Measurements from ENCODE around the gene WNK2.

The WNK2 gene

GRCh38 chr9:93245437-93245970, 61.6 kb downstream of the WNK2 start:
- H3K36me3 ChIP-seq (ENCODE audit: control insufficient read depth in 1 of 2, insufficient read depth in 2 of 2, low read depth in 1 of 2, low read length in 2 of 2), result no peaks in the 10 kb centered on the region
- H2AK5ac ChIP-seq (ENCODE audit: low read length, severe bottlenecking), result no peak overlapping the region
- H2BK120ac ChIP-seq (ENCODE audit: low read depth, low read length), result no peak overlapping the region
- H3K4me1 ChIP-seq (ENCODE audit: control insufficient read depth, insufficient read depth, low read depth, low read length), result peaks cover 3% of the 10 kb centered on the region
- no peak overlapping the region for H3K27ac ChIP-seq (ENCODE audit: low read length, poor library complexity, severe bottlenecking)
- H4K91ac ChIP-seq (ENCODE audit: low read length), result no peak overlapping the region
- H2BK15ac ChIP-seq (ENCODE audit: low read depth, poor library complexity, severe bottlenecking), result no peak overlapping the region
- no peak overlapping the region for H2BK5ac ChIP-seq (ENCODE audit: low read depth, low read length, poor library complexity, severe bottlenecking)
- no peak overlapping the region for H4K8ac ChIP-seq (ENCODE audit: low read length)
- no peak overlapping the region for H3K4me3 ChIP-seq (ENCODE audit: insufficient read depth in 1 of 2, low read depth in 1 of 2, low read length in 2 of 2)
- H3K4ac ChIP-seq (ENCODE audit: low read depth in 1 of 2, low read length in 2 of 2), result no peak overlapping the region
- peaks cover 9 to 14% of the 10 kb centered on the region in 2 experiments for H3K27me3 ChIP-seq (ENCODE audit: control insufficient read depth in 1 of 2, insufficient read depth in 1 of 2, low read length in 2 of 2)
- no peaks in the 10 kb centered on the region for H3K79me1 ChIP-seq (replicated peaks; ENCODE audit: low read length, poor library complexity, severe bottlenecking)
- DNase-seq, result no peak
- no peaks in the 10 kb centered on the region for H3K9me3 ChIP-seq (ENCODE audit: control insufficient read depth, low read length)
- no peak overlapping the region for H3K4me2 ChIP-seq (ENCODE audit: low read length, poor library complexity, severe bottlenecking)
- no peak overlapping the region for H3K23ac ChIP-seq (ENCODE audit: low read length in 2 of 2)
- 88% methylated on average over 5 of the region's 5 CpGs for WGBS
- H3K18ac ChIP-seq (ENCODE audit: low read depth in 1 of 2, low read length in 2 of 2), result no peak overlapping the region
- no peak overlapping the region for H3K14ac ChIP-seq (ENCODE audit: low read length in 2 of 2)
- no peak overlapping the region for H2AFZ ChIP-seq (ENCODE audit: low read depth, low read length)
- no peak overlapping the region for H3K9ac ChIP-seq (ENCODE audit: low read length)
- no peak overlapping the region for H2BK12ac ChIP-seq (ENCODE audit: low read length in 2 of 2)

- no peak overlapping the region for H2BK15ac ChIP-seq (ENCODE audit: low read depth, poor library complexity, severe bottlenecking)
- no peak overlapping the region for H3K23ac ChIP-seq (ENCODE audit: low read length in 2 of 2)
- no peak overlapping the region for H3K4me2 ChIP-seq (ENCODE audit: low read length, poor library complexity, severe bottlenecking)
- no peak overlapping the region for H3K27ac ChIP-seq (ENCODE audit: low read length, poor library complexity, severe bottlenecking)
- no peak overlapping the region for H4K91ac ChIP-seq (ENCODE audit: low read length)
- no peaks in the 10 kb centered on the region for H3K79me1 ChIP-seq (replicated peaks; ENCODE audit: low read length, poor library complexity, severe bottlenecking)
- H2BK120ac ChIP-seq (ENCODE audit: low read depth, low read length), result no peak overlapping the region
- H3K18ac ChIP-seq (ENCODE audit: low read depth in 1 of 2, low read length in 2 of 2), result no peak overlapping the region
- peaks cover 9 to 14% of the 10 kb centered on the region in 2 experiments for H3K27me3 ChIP-seq (ENCODE audit: control insufficient read depth in 1 of 2, insufficient read depth in 1 of 2, low read length in 2 of 2)
- H3K9me3 ChIP-seq (ENCODE audit: control insufficient read depth, low read length), result no peaks in the 10 kb centered on the region
- no peak for DNase-seq
- peaks cover 3% of the 10 kb centered on the region for H3K4me1 ChIP-seq (ENCODE audit: control insufficient read depth, insufficient read depth, low read depth, low read length)
- H2AK5ac ChIP-seq (ENCODE audit: low read length, severe bottlenecking), result no peak overlapping the region
- H3K14ac ChIP-seq (ENCODE audit: low read length in 2 of 2), result no peak overlapping the region
- no peak overlapping the region for H3K4me3 ChIP-seq (ENCODE audit: insufficient read depth in 1 of 2, low read depth in 1 of 2, low read length in 2 of 2)
- no peak overlapping the region for H4K8ac ChIP-seq (ENCODE audit: low read length)
- no peaks in the 10 kb centered on the region for H3K36me3 ChIP-seq (ENCODE audit: control insufficient read depth in 1 of 2, insufficient read depth in 2 of 2, low read depth in 1 of 2, low read length in 2 of 2)
- H2BK5ac ChIP-seq (ENCODE audit: low read depth, low read length, poor library complexity, severe bottlenecking), result no peak overlapping the region
- H3K4ac ChIP-seq (ENCODE audit: low read depth in 1 of 2, low read length in 2 of 2), result no peak overlapping the region
- H2AFZ ChIP-seq (ENCODE audit: low read depth, low read length), result no peak overlapping the region
- 85% methylated on average over 14 of the region's 14 CpGs for WGBS
- no peak overlapping the region for H2BK12ac ChIP-seq (ENCODE audit: low read length in 2 of 2)
- H3K9ac ChIP-seq (ENCODE audit: low read length), result no peak overlapping the region
Measured at GRCh38 chr9:93246111-93246510, 62.2 kb downstream of the WNK2 start.

- Histone ChIP-seq H3K79me1 (replicated peaks; ENCODE audit: low read length, poor library complexity, severe bottlenecking) (no peaks in the 10 kb centered on the region), H3K27ac (ENCODE audit: low read length, poor library complexity, severe bottlenecking) (no peak overlapping the region), H2AFZ (ENCODE audit: low read depth, low read length) (no peak overlapping the region), H4K91ac (ENCODE audit: low read length) (no peak overlapping the region), H3K4me2 (ENCODE audit: low read length, poor library complexity, severe bottlenecking) (no peak overlapping the region), H3K4me3 (ENCODE audit: insufficient read depth in 1 of 2, low read depth in 1 of 2, low read length in 2 of 2) (no peak overlapping the region), H2BK15ac (ENCODE audit: low read depth, poor library complexity, severe bottlenecking) (no peak overlapping the region), H3K9ac (ENCODE audit: low read length) (no peak overlapping the region), H3K9me3 (ENCODE audit: control insufficient read depth, low read length) (no peaks in the 10 kb centered on the region), H2BK12ac (ENCODE audit: low read length in 2 of 2) (no peak overlapping the region), H3K4me1 (ENCODE audit: control insufficient read depth, insufficient read depth, low read depth, low read length) (peaks cover 3% of the 10 kb centered on the region), H3K4ac (ENCODE audit: low read depth in 1 of 2, low read length in 2 of 2) (no peak overlapping the region), H3K18ac (ENCODE audit: low read depth in 1 of 2, low read length in 2 of 2) (no peak overlapping the region), H2BK120ac (ENCODE audit: low read depth, low read length) (no peak overlapping the region), H2AK5ac (ENCODE audit: low read length, severe bottlenecking) (no peak overlapping the region), H4K8ac (ENCODE audit: low read length) (peak overlapping the region; percentile 42), H3K36me3 (ENCODE audit: control insufficient read depth in 1 of 2, insufficient read depth in 2 of 2, low read depth in 1 of 2, low read length in 2 of 2) (no peaks in the 10 kb centered on the region), H2BK5ac (ENCODE audit: low read depth, low read length, poor library complexity, severe bottlenecking) (no peak overlapping the region), H3K23ac (ENCODE audit: low read length in 2 of 2) (no peak overlapping the region), H3K27me3 (ENCODE audit: control insufficient read depth in 1 of 2, insufficient read depth in 1 of 2, low read length in 2 of 2) (peaks cover 9 to 12% of the 10 kb centered on the region in 2 experiments), H3K14ac (ENCODE audit: low read length in 2 of 2) (no peak overlapping the region)
- 88% methylated on average over 7 of the region's 7 CpGs for WGBS
- no peak for DNase-seq
Measured at GRCh38 chr9:93246526-93246925, 62.6 kb downstream of the WNK2 start.

GRCh38 chr9:93247099-93247865, 63.3 kb downstream of the WNK2 start:
- no peak overlapping the region for H4K91ac ChIP-seq (ENCODE audit: low read length)
- H3K9ac ChIP-seq (ENCODE audit: low read length), result no peak overlapping the region
- H4K8ac ChIP-seq (ENCODE audit: low read length), result no peak overlapping the region
- H2BK5ac ChIP-seq (ENCODE audit: low read depth, low read length, poor library complexity, severe bottlenecking), result no peak overlapping the region
- no peak overlapping the region for H3K4me3 ChIP-seq (ENCODE audit: insufficient read depth in 1 of 2, low read depth in 1 of 2, low read length in 2 of 2)
- no peaks in the 10 kb centered on the region for H3K36me3 ChIP-seq (ENCODE audit: control insufficient read depth in 1 of 2, insufficient read depth in 2 of 2, low read depth in 1 of 2, low read length in 2 of 2)
- no peak overlapping the region for H3K27ac ChIP-seq (ENCODE audit: low read length, poor library complexity, severe bottlenecking)
- no peaks in the 10 kb centered on the region for H3K79me1 ChIP-seq (replicated peaks; ENCODE audit: low read length, poor library complexity, severe bottlenecking)
- H3K4me1 ChIP-seq (ENCODE audit: control insufficient read depth, insufficient read depth, low read depth, low read length), result no peaks in the 10 kb centered on the region
- WGBS, result 92% methylated on average over 36 of the region's 36 CpGs
- H3K23ac ChIP-seq (ENCODE audit: low read length in 2 of 2), result no peak overlapping the region
- H2AK5ac ChIP-seq (ENCODE audit: low read length, severe bottlenecking), result no peak overlapping the region
- H2BK12ac ChIP-seq (ENCODE audit: low read length in 2 of 2), result no peak overlapping the region
- no peak for DNase-seq
- no peak overlapping the region for H3K18ac ChIP-seq (ENCODE audit: low read depth in 1 of 2, low read length in 2 of 2)
- no peak overlapping the region for H3K4me2 ChIP-seq (ENCODE audit: low read length, poor library complexity, severe bottlenecking)
- H3K9me3 ChIP-seq (ENCODE audit: control insufficient read depth, low read length), result no peaks in the 10 kb centered on the region
- peaks cover 6 to 9% of the 10 kb centered on the region in 2 experiments for H3K27me3 ChIP-seq (ENCODE audit: control insufficient read depth in 1 of 2, insufficient read depth in 1 of 2, low read length in 2 of 2)
- H2AFZ ChIP-seq (ENCODE audit: low read depth, low read length), result no peak overlapping the region
- no peak overlapping the region for H2BK15ac ChIP-seq (ENCODE audit: low read depth, poor library complexity, severe bottlenecking)
- H3K14ac ChIP-seq (ENCODE audit: low read length in 2 of 2), result no peak overlapping the region
- H2BK120ac ChIP-seq (ENCODE audit: low read depth, low read length), result no peak overlapping the region
- no peak overlapping the region for H3K4ac ChIP-seq (ENCODE audit: low read depth in 1 of 2, low read length in 2 of 2)
